Urinary bladder (tissue), 4 donors: Measurements from ENCODE around the gene NLGN4X. TPM values are rescaled to one million over a fixed set of nuclear protein-coding genes. Genes with fewer than 3 reads are reported as not detected.

Experiments
- DNase-seq: peaks from one replicate; pipeline ENCODE4 v3.0.0-alpha.2; 2015; ENCODE audit errors: extremely low spot score
- H3K27ac ChIP-seq: one replicate; pipeline ENCODE4 v1.5.1; 2013; ENCODE audit warnings: low read depth, mild to moderate bottlenecking, moderate library complexity
- H3K36me3 ChIP-seq: one replicate; pipeline ENCODE4 v1.6.1; 2013; ENCODE audit warnings: mild to moderate bottlenecking, moderate library complexity; ENCODE audit not compliant: insufficient read depth
- H3K4me1 ChIP-seq: one replicate; pipeline ENCODE4 v1.6.1; 2013; ENCODE audit warnings: mild to moderate bottlenecking, moderate library complexity; ENCODE audit not compliant: insufficient read depth
- H3K4me3 ChIP-seq: one replicate; pipeline ENCODE4 v1.5.1; 2013; ENCODE audit warnings: low read depth, low read length
- WGBS: extraction: QIAGEN DNeasy Blood & Tissue Kit; methylation state at CpG from one replicate; pipeline ENCODE4 v1.1.7; 2013; 5-methylcytosine and 5-hydroxymethylcytosine counted together
- polyA plus RNA-seq: library from polyadenylated mRNA; stranded (reverse); fragments of 200-250 nt; gene quantifications from one replicate; pipeline ENCODE4 v1.2.3, GENCODE V29; 2013
- total RNA-seq: library from RNA; depleted of rRNA; stranded (reverse); fragments of >200 nt; gene quantifications from one replicate; pipeline ENCODE4 v1.2.3, GENCODE V29; 2014
- donor health status: healthy with polysubstance abuse.
- donor health status: healthy.

The NLGN4X gene
- total and polyA plus RNA-seq, 2 donors = 5.1 to 15.7 TPM

DNA sequence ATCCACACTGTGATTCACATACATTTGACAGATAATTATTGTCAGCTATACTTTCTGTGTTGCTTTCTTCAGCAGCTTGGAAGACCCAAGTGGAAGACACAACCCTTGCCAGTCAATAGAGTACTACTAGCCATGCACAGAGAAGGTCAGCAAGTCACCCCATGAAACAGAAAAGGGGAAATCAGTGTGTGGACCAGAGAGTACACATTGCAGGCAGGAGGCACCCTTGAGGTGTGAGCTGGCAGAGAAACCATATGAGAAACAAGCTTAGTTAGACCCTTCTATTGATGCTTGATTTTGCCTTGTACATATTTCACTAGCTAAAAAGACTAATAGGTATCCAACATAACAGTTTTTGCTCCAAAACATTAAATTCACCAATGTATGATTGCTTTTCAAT, 99.5 kb downstream of the NLGN4X start:
- H3K4me3 ChIP-seq = no peak overlapping the region
- no peaks in the 10 kb centered on the region for H3K36me3 ChIP-seq
- no peaks in the 10 kb centered on the region for H3K4me1 ChIP-seq
- DNase-seq = no peak
- H3K27ac ChIP-seq = no peak overlapping the region

- DNase-seq = no peak
- H3K4me1 ChIP-seq = no peaks in the 10 kb centered on the region
- H3K4me3 ChIP-seq = no peak overlapping the region
- 64% methylated on average over 2 of the region's 2 CpGs for WGBS
- H3K36me3 ChIP-seq = no peaks in the 10 kb centered on the region
- H3K27ac ChIP-seq = no peak overlapping the region
Observed at GRCh38 chrX:6120329-6120728, 108.3 kb downstream of the NLGN4X start.

- H3K4me3 ChIP-seq = no peak overlapping the region
- H3K36me3 ChIP-seq = no peaks in the 10 kb centered on the region
- H3K4me1 ChIP-seq = no peaks in the 10 kb centered on the region
- DNase-seq = no peak
- H3K27ac ChIP-seq = no peak overlapping the region
- 77% methylated on average over 5 of the region's 5 CpGs for WGBS
Observed at GRCh38 chrX:6095469-6095868, 133.2 kb downstream of the NLGN4X start.

GRCh38 chrX:6074532-6074931, 154.1 kb downstream of the NLGN4X start:
- Histone ChIP-seq H3K27ac (no peak overlapping the region), H3K4me1 (no peaks in the 10 kb centered on the region), H3K36me3 (no peaks in the 10 kb centered on the region), H3K4me3 (no peak overlapping the region)
- no peak for DNase-seq
- WGBS = 67% methylated on average over 3 of the region's 3 CpGs

- 58% methylated on average over 5 of the region's 5 CpGs for WGBS
- Histone ChIP-seq H3K4me1 (no peaks in the 10 kb centered on the region), H3K27ac (no peak overlapping the region), H3K4me3 (no peak overlapping the region), H3K36me3 (no peaks in the 10 kb centered on the region)
- no peak for DNase-seq
Observed at GRCh38 chrX:6071731-6072130, 156.9 kb downstream of the NLGN4X start.

- Histone ChIP-seq H3K4me3 (no peak overlapping the region), H3K4me1 (no peaks in the 10 kb centered on the region), H3K27ac (no peak overlapping the region), H3K36me3 (no peaks in the 10 kb centered on the region)
- 73% methylated on average over 1 of the region's 1 CpG for WGBS
- DNase-seq = no peak
Observed at GRCh38 chrX:6067600-6067999, 161.1 kb downstream of the NLGN4X start.

GRCh38 chrX:6053141-6053540, 175.5 kb downstream of the NLGN4X start:
- Histone ChIP-seq H3K36me3 (no peaks in the 10 kb centered on the region), H3K27ac (no peak overlapping the region), H3K4me3 (no peak overlapping the region), H3K4me1 (no peaks in the 10 kb centered on the region)
- no peak for DNase-seq
- WGBS = 60% methylated on average over 6 of the region's 6 CpGs

GRCh38 chrX:6052111-6052745, 176.4 kb downstream of the NLGN4X start:
- H3K36me3 ChIP-seq = no peaks in the 10 kb centered on the region
- no peak overlapping the region for H3K27ac ChIP-seq
- H3K4me3 ChIP-seq = no peak overlapping the region
- no peaks in the 10 kb centered on the region for H3K4me1 ChIP-seq
- 74% methylated on average over 8 of the region's 8 CpGs for WGBS
- DNase-seq = no peak

DNA sequence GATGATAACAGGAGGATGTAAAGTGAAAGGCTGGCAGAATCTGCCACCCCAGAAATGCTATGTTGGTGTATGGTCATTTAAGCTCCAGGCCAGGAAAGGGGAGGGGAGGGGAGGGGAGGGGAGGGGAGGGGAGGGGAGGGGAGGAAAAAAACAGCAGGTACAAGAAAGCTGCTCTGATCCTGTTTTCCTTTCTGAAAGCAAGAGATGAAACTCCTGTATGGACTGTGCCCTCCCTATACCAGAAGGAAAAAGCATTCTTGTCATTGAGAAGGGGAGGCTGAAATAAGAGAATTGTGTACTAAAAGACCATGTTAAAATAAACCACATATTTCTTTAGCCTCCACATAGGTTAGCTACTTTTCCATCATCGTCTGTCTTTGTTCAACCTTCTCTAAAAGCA, 179.5 kb downstream of the NLGN4X start:
- no peak for DNase-seq
- no peaks in the 10 kb centered on the region for H3K36me3 ChIP-seq
- 76% methylated on average over 1 of the region's 1 CpG for WGBS
- H3K27ac ChIP-seq = no peak overlapping the region
- no peak overlapping the region for H3K4me3 ChIP-seq
- H3K4me1 ChIP-seq = no peaks in the 10 kb centered on the region

GRCh38 chrX:6041630-6042029, 187.0 kb downstream of the NLGN4X start:
- H3K36me3 ChIP-seq = no peaks in the 10 kb centered on the region
- WGBS = 75% methylated on average over 2 of the region's 2 CpGs
- no peak overlapping the region for H3K4me3 ChIP-seq
- DNase-seq = no peak
- H3K4me1 ChIP-seq = no peaks in the 10 kb centered on the region
- H3K27ac ChIP-seq = no peak overlapping the region

DNA sequence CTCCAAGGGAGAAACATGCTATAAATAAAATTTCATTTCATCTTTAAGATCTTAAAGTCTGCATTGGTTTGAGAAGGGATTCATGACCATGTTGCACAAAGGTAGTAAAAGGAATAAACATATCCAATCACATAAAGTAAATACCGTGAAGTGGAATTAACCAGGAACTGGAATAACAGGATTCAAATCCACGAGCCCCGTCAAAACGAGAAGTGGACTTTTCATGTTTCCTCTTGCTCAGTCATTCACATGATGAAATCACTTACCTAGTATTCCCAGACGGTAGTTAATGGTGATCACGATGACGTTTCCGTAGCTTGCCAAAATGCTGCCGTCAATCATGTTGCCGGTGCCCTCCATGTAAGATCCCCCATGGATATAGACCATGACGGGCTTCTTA, 199.7 kb downstream of the NLGN4X start:
- no peak overlapping the region for H3K27ac ChIP-seq
- H3K36me3 ChIP-seq = no peaks in the 10 kb centered on the region
- no peaks in the 10 kb centered on the region for H3K4me1 ChIP-seq
- WGBS = 91% methylated on average over 11 of the region's 11 CpGs
- no peak overlapping the region for H3K4me3 ChIP-seq
- no peak for DNase-seq

GRCh38 chrX:6026980-6027379, 201.7 kb downstream of the NLGN4X start:
- Histone ChIP-seq H3K4me1 (no peaks in the 10 kb centered on the region), H3K27ac (no peak overlapping the region), H3K36me3 (no peaks in the 10 kb centered on the region), H3K4me3 (no peak overlapping the region)
- no peak for DNase-seq
- 76% methylated on average over 6 of the region's 6 CpGs for WGBS

DNA sequence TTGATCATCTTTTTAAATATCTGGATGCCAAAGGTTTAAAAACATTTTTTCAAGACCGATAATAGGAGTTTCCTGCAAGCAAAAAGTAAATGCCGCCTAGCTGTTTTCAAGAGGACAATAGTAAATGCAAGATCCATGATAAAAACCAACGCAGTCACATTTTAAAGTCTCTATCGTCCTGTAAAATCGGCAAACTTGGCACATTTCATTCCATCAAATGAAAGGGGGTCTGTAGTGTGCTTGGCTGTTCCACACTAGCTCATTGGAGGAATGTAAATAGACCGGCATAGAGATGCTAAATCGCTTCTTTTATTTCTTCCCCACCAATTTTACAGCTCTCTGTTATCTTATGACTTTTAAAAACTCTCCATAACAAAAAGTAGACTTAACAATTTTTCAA, 202.2 kb downstream of the NLGN4X start:
- no peaks in the 10 kb centered on the region for H3K4me1 ChIP-seq
- DNase-seq = no peak
- H3K36me3 ChIP-seq = no peaks in the 10 kb centered on the region
- no peak overlapping the region for H3K4me3 ChIP-seq
- WGBS = 26% methylated on average over 7 of the region's 7 CpGs
- no peak overlapping the region for H3K27ac ChIP-seq

- Histone ChIP-seq H3K4me3 (no peak overlapping the region), H3K4me1 (no peaks in the 10 kb centered on the region), H3K36me3 (no peaks in the 10 kb centered on the region), H3K27ac (no peak overlapping the region)
- no peak for DNase-seq
- 87% methylated on average over 4 of the region's 4 CpGs for WGBS
Observed at GRCh38 chrX:6024204-6024603, 204.5 kb downstream of the NLGN4X start.
